A549 treated with RU486 at 1 μM for 4 hours (cell line): ENCODE measurements around the gene APH1A. TPM values are rescaled to one million over a fixed set of nuclear protein-coding genes. Genes with fewer than 3 reads are reported as not detected.

Experiments
- total RNA-seq: library from RNA; stranded (reverse); fragments of 200-300 nt; extraction: Qiagen RNA extraction; gene quantifications from 5 replicates; pipeline ENCODE4 v1.2.3, GENCODE V29; 2022; ENCODE audit warnings: low read depth

The APH1A gene
- 119 to 140 TPM (median 134 TPM) in 5 replicates for total RNA-seq

DNA sequence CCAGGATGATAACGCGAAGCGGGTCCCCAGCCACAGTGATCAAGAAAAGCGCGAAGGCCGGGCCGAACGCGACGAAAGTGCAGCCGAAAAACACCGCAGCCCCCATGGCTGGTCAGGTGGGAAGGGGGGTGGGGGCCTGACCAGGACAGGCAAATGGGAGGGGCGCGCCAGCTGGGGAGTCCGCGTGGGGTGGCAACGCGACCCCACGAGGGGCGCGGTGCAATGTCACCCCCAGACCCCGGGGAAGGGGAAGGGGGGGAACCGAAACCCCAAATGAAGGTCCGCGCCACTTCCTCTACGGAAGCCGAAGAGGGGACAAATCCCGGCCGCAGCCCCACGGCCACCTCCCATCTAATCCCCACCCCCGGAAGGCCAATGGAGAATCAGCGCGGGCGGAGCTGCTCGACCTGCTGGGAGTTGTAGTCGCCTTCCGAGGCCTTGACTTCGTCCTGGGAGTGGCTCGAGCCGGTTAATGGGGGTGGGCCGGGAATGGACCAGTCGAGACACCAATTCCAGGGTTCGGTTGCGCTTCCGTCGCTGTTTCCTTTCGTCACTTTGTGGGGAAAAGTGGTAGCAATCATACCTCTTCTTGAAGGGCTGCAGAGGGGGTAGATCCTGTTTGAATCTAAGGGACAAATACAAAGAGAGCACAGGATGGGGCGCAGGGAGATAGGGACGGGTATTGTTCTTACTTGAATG is at the start of gene APH1A:
Gene APH1A, minus strand, starts transcription at position 312 of the 699 bp plus-strand sequence. Its CDS starts 206 bp downstream, at position 106.

DNA sequence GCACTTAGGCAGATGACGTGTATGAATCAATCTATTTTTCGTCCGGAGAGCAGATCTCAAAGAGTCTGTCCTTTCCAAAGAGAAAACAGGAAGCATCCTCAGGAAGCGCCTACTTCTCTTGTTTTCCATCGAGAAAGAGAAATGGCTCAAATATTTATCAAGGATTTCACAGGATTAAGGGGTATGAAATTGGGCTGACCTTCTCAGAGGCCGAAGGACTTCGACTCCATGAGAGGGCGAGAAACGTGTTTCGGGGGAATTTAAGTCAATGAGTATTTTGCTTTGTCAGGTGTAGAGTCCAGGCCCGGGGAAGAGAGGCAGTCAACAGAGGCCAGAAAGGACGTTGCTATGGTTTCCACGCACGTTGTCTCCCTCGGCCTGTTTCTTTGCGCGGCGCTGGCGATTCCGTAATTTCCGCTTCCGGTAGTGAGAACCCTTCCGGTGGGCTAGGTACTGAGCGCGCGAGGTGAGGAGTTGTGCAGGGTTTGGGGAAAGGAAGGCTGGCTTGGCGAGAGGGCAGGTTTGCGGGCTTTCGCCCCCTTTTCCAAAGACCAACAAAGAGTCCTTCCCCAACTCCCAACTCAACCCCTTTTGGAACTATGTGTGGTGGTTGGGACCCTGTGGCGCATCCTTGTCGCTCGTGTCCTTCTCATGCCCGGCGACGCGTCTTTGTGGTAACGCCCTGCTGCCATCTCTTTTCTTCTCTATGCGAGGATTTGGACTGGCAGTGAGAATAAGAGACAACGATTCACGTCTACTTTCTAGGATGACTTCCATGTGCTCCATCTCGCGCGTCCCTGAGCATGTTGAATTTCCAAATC is 24.8 kb upstream of the APH1A start, which contains the start of gene MRPS21:
Gene MRPS21, plus strand, starts transcription at position 429 of the 821 bp plus-strand sequence. CDS start 506 bp downstream, outside the sequence.

DNA sequence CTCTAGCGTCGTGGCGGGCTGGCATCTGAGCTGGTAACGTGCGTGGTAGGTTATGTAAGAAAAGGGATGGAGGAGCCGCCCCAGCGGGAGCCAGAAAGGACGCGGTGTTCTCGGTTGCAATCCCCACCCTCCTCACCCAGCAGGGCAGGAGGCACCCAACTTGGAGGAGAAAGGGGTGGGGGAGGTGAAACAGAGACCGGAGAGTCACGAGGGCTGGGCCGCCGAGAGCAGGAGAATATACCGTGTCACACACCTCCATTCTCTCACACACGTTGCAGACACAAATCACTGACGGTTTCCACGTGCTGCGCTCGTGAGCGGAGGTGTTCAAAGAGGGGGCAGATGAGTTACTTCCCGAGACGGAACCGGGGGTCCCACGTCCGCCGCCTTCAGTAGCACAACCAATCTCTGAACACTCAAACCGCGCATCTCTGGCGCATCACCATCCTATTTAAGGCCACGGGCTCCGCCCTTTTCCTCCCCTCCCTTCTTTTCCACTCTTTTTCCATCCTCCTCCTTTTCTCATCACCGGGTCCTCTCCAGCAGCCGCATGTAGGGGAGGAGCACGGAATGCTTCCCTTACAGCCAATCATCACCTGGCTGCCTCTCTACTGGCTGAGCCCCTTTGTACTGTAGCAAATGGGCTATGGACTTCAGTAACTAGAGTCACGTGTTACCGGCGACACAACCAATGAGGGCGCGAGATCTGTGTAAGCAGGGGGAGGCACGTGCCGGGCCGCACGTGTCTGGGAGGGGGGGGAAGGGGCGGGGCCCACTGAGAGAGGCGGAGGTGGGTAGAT is 13.1 kb upstream of the APH1A start, which contains the start of gene CIART:
Gene CIART, plus strand, starts transcription at position 797 of the 800 bp plus-strand sequence. CDS start 714 bp downstream, outside the sequence.

DNA sequence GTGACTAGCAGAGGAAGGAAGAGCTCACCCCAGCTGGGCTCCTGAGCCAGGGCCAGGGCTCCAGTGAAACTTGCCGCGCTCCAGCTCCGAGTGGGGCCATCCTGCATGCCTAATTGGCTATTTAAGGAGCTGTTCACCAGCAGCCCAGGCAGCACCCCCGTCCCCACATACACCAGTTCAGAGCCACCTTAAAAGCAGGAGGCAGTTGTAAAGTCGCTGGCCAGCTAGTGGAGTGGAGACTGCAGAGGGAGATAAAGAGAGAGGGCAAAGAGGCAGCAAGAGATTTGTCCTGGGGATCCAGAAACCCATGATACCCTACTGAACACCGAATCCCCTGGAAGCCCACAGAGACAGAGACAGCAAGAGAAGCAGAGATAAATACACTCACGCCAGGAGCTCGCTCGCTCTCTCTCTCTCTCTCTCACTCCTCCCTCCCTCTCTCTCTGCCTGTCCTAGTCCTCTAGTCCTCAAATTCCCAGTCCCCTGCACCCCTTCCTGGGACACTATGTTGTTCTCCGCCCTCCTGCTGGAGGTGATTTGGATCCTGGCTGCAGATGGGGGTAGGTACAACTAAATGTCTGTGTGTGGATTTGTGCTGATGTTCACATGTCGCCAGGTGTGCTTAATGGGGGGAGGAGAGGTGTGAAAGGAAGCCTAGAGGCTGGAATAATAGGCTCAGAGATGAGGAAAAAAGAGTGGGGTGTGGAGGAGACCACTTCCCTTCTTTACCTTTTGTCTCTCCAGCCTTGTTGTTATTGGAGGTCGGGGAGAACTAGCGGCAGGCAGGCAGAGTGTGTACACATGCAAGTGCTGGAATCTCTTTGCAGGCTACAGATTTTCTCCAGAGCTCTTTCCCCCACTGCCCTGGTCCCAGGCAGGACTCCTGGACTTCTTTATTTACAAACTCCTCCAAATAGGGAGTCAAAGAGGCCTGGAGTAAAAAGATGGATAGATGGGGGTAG is 10.9 kb downstream of the APH1A start, which contains the start of gene CA14:
Gene CA14, plus strand, starts transcription at position 151 of the 962 bp plus-strand sequence. Its CDS starts 355 bp downstream, at position 506.

DNA sequence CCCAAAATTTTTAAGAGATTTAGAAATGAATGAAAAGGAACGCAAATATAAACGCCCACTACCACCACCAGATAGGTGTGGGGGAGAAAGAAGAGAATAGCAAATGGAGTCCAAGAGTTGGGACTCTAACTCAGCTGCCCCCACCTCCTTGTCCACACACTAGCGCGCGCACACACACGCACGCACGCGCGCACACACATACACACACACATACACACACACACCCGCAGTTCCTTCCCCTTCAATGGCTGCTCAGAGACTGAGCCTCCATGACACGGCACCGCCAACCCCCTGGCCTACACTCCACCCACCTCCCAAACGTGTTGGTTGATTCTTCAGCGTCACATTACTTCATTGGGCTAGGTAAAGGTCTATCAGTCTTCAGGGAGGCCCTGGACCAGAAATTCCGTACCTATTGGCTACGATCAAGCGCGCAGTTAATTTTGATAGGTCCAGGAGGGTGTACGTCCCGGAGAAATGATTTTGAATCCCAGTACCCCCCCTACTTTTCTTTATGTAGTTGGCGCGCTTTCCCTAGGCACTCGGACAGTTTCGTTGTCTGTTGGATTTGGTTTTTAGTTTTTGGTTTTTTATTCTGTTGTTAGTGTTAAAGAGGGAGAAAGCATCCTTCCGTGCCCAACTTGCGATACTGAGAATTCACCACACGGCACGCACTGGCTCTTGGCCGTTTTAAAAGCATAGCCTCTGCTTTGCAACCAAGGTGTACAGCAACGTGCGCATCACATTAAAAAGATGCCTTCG is 32.8 kb downstream of the APH1A start, which contains the start of gene ANP32E:
Gene ANP32E, minus strand, starts transcription at position 261 of the 762 bp plus-strand sequence. CDS start 326 bp downstream, outside the sequence.

Other genes with a start within 250 kb of the APH1A start
- 16.1 to 17.5 TPM (median 16.9 TPM) in 5 replicates for gene VPS45, start 201.2 kb downstream of the APH1A start, total RNA-seq
- gene PLEKHO1, start 119.1 kb downstream of the APH1A start, total RNA-seq = 6.9 to 9.4 TPM (median 8.3 TPM) in 5 replicates
- gene ANP32E, start 32.9 kb downstream of the APH1A start, total RNA-seq = 36.2 to 67.0 TPM (median 52.2 TPM) in 5 replicates
- gene CA14, start 11.2 kb downstream of the APH1A start, total RNA-seq = not detected in 5 replicates
- 0.13 to 0.70 TPM (median 0.40 TPM) in 5 replicates for gene C1orf54, start 3.8 kb upstream of the APH1A start, total RNA-seq
- 0.22 to 0.69 TPM (median 0.43 TPM) in 5 replicates for gene CIART, start 13.5 kb upstream of the APH1A start, total RNA-seq
- gene MRPS21, start 24.8 kb upstream of the APH1A start, total RNA-seq = 82.6 to 99.4 TPM (median 85.5 TPM) in 5 replicates
- 48.1 to 62.5 TPM (median 56.4 TPM) in 5 replicates for gene PRPF3, start 52.5 kb upstream of the APH1A start, total RNA-seq
- gene RPRD2, start 95.1 kb upstream of the APH1A start, total RNA-seq = 14.4 to 15.6 TPM (median 15.1 TPM) in 5 replicates
- 19.8 to 22.5 TPM (median 20.6 TPM) in 5 replicates for gene TARS2, start 218.4 kb upstream of the APH1A start, total RNA-seq
- gene ECM1, start 239.1 kb upstream of the APH1A start, total RNA-seq = 1.5 to 2.4 TPM (median 1.8 TPM) in 5 replicates
- gene FALEC, start 246.7 kb upstream of the APH1A start, total RNA-seq = 0.29 to 0.46 TPM in 2 of 5 replicates, not detected in the others